Esophagus squamous epithelium (tissue), 4 donors: ENCODE measurements around the gene CATSPERZ.
A peak's percentile ranks its signal among the peaks of the same experiment; 100 is the strongest.

Experiments used
- POLR2A ChIP-seq, 4 donors: fragments of 450-650 bp; IDR thresholded peaks; one replicate each; pipeline ENCODE4 v1.6.1; 2017; ENCODE audit warnings: antibody characterized with exemption in 4 of 4, mild to moderate bottlenecking in 4 of 4, moderate library complexity in 3 of 4
- TF ChIP-seq, protein P1 (sequence below), 6 experiments: fragments of 450-650 bp in 4 of 6; fragments of 200-600 bp in 2 of 6; sonication (generic) in 2 of 6; IDR thresholded peaks; one replicate each; pipeline ENCODE4 v1.5.1; 2016 to 2019; ENCODE audit warnings: antibody characterized with exemption in 6 of 6, mild to moderate bottlenecking in 4 of 6, moderate library complexity in 4 of 6

DNA sequence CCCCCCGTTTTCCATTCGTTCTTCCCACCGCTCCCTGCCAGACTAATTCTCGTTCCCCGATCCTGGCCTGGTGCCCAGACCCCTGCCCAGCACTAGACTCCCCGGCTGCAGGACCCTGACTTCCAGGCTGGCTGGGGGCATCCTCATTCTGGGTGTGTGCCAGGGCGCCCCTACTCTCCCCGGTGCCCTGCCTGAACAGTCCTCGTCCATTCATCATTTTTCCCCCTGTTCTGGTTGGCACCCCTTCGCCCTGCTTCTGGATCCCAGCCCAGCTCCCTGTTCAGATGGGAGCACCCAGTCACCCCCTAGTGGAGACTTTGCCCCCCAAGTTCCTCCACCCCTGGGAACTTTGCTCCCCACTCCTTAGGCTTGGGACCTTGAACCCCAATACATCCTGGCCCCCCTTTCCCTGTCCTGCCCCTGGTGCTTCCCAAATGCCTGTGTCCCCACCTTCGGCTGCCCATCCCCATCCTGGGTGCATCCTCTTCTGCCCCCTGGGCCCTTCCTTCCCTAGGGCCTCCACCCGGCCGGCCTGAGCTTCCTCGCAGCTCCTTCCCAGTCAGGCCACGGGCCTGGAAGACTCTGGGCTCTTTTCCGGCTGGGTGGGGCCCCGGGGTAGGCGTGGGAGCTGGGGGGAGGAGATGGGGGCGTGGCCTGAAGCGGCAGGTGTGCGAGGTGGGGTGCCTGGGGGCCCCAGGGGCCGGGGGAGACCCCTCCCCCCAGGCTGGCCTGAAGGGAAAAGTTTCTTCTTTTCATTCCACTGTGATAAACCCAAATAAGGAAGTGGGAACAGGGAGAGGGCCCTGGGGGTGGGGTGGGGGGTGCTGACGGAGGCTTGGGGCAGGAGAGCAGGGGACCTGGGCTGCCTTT is 47.9 kb upstream of the CATSPERZ start:
- peak in 1 of 4 donors; percentile 50 for TF ChIP-seq POLR2A (IDR thresholded peaks at IDR 0.05)
- TF ChIP-seq, protein P1, sequence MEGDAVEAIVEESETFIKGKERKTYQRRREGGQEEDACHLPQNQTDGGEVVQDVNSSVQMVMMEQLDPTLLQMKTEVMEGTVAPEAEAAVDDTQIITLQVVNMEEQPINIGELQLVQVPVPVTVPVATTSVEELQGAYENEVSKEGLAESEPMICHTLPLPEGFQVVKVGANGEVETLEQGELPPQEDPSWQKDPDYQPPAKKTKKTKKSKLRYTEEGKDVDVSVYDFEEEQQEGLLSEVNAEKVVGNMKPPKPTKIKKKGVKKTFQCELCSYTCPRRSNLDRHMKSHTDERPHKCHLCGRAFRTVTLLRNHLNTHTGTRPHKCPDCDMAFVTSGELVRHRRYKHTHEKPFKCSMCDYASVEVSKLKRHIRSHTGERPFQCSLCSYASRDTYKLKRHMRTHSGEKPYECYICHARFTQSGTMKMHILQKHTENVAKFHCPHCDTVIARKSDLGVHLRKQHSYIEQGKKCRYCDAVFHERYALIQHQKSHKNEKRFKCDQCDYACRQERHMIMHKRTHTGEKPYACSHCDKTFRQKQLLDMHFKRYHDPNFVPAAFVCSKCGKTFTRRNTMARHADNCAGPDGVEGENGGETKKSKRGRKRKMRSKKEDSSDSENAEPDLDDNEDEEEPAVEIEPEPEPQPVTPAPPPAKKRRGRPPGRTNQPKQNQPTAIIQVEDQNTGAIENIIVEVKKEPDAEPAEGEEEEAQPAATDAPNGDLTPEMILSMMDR (IDR thresholded peaks at IDR 0.05) = peak in 5 of 6 experiments; percentile 10 to 42 (median 17)
